HG03432 (cell line): Measurements from ENCODE around the gene LCN10.
"Not testable (repeated sequence)": the region's sequence is repeated elsewhere in the genome, so short reads cannot be mapped to it uniquely, and the experiment has no call there.

Experiments used
- ATAC-seq: cut with Tn5 transposase; IDR thresholded peaks from one replicate; pipeline ENCODE4 v1.9.1; 2021; ENCODE audit warnings: mild to moderate bottlenecking, moderate library complexity; ENCODE audit not compliant: unreplicated experiment

The LCN10 gene

GRCh38 chr9:136773386-136774044, 30.8 kb upstream of the LCN10 start:
- ATAC-seq = no peak

DNA sequence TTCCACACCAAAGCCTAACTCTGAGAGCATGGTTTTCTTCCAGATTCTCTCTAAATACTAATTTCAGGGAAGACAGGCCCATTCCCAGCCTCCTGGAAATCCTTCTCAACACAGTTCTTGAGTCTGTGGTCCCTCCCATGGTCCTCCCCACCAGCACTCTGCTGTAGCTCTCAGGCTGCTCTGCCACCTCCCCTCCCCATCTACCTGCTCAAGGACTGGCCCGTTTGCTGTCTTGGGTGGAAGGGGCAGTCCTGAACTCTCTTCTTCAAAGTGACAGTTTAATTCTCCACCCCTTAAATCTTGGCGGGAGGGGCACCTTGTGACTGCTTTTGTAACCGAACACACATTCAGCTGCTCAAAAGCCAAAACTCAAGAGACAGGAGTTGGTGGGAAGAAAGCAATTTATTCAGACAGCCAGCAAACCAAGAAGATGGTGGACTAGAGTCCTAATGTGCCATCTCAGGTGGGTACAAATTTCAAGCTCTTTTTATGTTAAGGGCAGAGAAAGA, 29.2 kb upstream of the LCN10 start:
- no peak for ATAC-seq

DNA sequence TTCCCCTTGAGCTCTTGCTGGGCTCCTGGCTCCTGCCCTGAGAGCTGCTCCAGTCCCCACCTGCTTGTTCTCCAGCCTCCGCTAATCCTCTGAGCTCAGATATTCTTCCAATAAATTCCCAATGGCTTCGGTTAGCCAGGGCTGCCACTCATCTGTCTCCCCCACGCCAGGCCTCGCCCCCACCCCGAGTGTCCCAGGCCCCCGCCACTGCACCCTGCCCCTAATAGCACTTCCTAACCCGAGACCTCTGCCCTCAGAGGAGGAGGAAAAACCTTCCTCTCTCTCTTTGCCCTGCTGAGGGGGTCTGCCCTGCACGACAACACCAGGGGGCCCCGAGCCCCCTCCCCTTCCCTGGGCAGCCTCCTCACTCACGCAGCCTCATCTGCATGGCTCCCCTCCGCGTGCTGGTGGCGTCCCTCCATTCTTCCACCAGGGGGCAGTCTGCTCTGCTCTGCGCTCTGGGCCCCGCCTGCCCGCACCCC, 27.0 kb upstream of the LCN10 start:
- no peak for ATAC-seq

DNA sequence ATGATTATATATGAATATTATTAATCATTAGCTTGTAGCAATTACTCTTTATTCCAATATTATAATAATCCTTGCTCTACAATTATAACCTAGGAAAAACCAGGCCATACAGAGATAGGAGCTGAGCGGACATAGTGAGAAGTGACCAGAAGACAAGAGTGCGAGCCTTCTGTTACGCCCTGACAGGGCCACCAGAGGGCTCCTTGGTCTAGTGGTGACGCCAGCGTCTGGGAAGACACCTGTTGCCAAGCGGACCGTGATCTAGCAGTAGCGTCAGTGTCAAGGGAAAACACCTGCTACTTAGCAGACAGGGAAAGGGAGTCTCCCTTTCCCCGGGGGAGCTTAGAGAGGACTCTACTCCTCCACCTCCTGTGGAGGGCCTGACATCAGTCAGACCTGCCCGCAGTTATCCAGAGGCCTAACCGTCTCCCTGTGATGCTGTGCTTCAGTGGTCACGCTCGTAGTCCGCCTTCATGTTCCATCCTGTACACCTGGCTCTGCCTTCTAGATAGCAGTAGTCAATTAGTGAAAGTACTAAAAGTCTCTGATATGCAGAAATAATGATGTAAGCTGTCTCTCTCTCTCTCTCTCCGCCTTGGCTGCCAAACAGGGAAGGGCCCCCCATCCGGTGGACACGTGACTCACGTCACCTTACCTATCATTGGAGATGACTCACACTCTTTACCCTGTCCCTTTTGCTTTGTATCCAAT, 23.8 kb upstream of the LCN10 start:
- ATAC-seq = not testable (repeated sequence)

GRCh38 chr9:136765745-136766409, 23.1 kb upstream of the LCN10 start:
- peak; percentile 50 for ATAC-seq

DNA sequence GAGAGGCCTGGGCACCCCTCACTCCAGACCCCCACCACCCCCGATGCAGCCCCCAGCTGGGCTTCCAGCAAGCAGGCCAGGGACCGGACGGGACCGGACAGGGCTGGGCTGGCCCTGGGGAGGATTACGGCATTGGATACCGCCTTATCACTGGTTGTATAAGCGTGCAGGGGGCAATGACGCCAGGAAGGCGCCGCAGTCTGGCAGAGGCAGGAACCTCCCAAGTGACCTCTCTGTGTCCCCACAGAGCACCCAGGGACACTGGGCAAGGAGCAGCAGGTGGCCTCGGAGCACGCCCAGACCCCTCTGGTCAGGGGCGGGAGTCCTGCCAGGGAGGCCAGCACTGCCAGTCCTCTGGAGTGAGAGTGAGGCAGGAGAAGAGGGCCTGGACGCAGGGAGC, 22.3 kb upstream of the LCN10 start:
- no peak for ATAC-seq

DNA sequence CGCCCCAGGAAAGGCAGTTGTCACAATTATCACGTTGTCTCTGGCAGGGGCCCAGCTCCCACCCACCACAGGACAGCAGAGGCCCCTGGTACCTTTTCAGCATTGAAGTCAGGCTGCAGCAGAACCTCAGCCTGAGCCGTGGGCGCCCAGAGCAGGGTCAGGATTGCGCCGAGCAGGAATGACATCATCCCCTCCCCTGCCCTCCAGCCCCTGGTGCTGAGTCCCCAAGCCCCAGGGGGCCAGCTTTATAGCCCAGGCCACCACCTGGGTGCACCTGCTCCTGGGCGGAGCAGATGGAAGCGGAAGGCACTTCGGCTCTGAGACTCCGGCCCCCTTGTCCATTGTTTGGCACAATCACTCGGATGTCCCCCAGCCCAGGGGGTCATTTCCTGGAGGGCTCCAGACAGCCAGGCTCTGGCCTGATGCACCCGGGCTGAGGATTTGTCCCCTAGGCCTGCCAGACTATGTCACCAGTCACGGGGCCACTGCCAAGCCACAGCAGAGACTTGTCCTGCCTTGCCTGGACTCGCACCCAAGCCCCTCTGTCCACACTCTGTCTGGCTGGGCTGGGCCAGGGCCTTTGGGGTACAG, 21.7 kb upstream of the LCN10 start, which contains the start of gene LCN15:
Gene LCN15, minus strand, starts transcription at position 218 of the 591 bp plus-strand sequence. Its CDS starts 30 bp downstream, at position 188.
- ATAC-seq = no peak

GRCh38 chr9:136763649-136764035, 20.9 kb upstream of the LCN10 start:
- ATAC-seq = no peak

DNA sequence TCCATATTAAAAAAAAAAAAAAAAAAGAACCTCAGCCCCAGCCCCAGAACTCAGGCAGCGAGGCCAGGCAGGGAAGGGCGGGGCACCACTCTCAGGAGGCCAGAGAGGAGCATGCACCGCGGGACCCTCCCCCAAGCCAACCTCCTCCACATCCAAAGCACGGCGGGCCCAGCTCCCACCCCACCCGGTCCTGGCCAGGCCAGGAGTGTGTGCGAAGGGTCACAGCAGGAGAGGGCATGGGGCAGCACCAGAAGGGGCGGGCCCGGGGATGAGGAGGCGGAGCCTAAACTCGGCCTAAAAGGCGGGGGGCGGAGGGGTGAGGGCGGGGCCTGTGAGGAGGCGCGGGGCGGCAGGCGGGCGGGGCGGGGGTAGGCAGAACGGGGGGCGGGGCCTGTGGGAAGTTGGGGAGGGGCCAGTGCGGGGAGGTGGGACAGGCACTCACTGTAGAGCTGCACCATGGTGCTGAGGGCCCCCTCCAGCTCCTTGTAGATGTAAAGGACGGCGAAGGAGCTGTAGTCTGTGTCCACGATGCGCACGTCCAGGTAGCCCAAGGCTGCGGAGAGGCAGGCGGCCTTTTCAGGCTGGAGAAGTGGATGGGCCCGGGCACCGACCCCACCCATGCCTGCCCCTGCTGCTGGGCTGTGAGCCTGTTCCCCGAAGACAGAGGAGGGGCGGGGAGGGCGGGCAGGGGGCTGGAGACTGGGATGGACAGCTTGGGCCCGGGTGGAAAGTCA, 20.3 kb upstream of the LCN10 start:
- no peak for ATAC-seq

- no peak for ATAC-seq
Observed at GRCh38 chr9:136762221-136762691, 19.5 kb upstream of the LCN10 start.

GRCh38 chr9:136761545-136761981, 18.8 kb upstream of the LCN10 start:
- no peak for ATAC-seq

- ATAC-seq = not testable (repeated sequence)
Observed at GRCh38 chr9:136760834-136761544, 18.2 kb upstream of the LCN10 start.

GRCh38 chr9:136760424-136760823, 17.7 kb upstream of the LCN10 start:
- no peak for ATAC-seq

- ATAC-seq = no peak
Observed at GRCh38 chr9:136759436-136760325, 16.9 kb upstream of the LCN10 start.

GRCh38 chr9:136759001-136759400, 16.3 kb upstream of the LCN10 start:
- no peak for ATAC-seq

DNA sequence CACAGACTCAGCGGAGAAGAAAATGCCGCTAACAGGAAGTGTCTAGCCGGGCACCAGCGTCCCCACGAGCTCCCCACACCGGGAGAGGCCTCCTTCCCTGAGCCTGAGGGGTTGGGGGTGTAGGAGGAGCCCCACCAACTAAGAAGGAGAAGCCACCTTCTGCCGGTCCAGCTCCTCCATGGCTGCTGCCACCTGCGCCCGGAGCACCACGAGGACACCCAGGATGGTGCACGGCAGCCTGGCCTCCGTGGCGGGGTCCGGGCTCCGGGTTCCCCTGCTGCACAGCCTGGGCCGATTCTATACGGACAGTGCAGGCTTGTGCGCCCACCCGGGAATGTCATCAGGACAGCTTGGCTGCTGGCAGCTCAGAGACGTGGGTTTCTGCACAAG, 15.0 kb upstream of the LCN10 start:
- peak; percentile 15 for ATAC-seq

DNA sequence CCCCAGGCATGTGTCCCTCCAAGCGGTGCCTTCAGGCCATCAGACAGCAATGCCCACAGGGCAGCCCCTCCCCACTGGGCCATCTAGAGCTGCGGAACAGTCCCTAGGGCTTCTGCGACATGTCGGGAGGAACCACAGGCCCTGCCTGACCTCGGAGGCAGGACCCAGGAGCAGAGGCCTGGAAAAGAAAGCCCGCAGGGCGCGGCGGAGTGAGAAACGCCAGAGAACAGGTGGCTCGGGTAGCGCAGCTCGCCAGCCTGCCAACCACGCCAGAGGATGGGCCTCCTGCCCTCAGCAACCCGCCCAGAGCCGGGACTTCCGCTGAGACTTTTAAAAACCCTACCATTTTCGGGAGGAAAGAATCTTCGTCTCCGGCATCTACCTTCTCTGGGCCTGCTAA, 14.6 kb upstream of the LCN10 start:
- ATAC-seq = no peak

DNA sequence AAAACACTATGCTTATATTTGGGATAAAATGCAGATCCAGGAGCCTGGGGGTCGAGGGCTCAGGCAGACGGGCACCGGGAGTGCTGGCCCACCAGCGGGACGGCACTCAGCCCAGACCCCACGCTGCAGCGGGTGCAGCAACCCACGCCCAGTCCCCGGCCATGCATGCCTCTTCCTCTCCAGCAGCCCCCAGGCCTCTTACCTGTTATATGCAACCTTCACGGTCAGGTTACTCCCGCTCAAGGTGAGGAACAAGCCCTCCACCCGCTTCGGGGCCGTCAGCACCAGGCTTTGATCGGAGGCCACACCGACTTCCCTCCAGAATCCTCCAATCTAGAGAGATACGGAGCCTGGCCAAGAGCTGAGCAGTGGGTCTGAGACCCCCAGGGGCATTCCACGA, 14.1 kb upstream of the LCN10 start:
- ATAC-seq = no peak

DNA sequence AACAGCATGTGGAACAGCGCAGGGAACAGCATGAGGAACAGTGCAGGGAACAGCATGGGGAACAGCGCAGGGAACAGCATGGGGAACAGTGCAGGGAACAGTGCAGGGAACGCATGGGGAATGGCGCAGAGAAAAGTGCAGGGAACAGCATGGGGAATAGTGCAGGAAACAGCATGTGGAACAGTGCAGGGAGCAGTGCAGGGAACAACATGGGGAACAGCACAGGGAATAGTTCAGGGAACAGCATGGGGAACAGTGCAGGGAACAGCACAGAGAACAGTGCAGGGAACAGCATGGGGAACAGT, 13.3 kb upstream of the LCN10 start:
- no peak for ATAC-seq
